GM23338 (cell line): ENCODE measurements around the gene B4GALNT1. TPM values are rescaled to one million over a fixed set of nuclear protein-coding genes. Genes with fewer than 3 reads are reported as not detected.
A peak's percentile ranks its signal among the peaks of the same experiment; 100 is the strongest.

Experiments
- ATAC-seq: fragments of 200-7000 bp; cut with Tn5 transposase; 3 replicates; pipeline ENCODE4 v1.9.1; 2020
- DNase-seq: peaks from one replicate; pipeline ENCODE4 v3.0.0-alpha.2; 2015; ENCODE audit warnings: low spot score
- H2AFZ ChIP-seq: fragments of 200-600 bp; sonication (generic); 2 replicates; pipeline ENCODE4 v1.8.0; 2016; ENCODE audit warnings: antibody characterized with exemption, mild to moderate bottlenecking, moderate library complexity
- H3F3A ChIP-seq: fragments of 200-600 bp; sonication (generic); replicated peaks from 2 replicates; pipeline ENCODE4 v1.8.0; 2017; ENCODE audit warnings: antibody characterized with exemption, mixed run types, low read depth
- H3K27ac ChIP-seq: fragments of 200-600 bp; sonication (generic); 2 replicates; pipeline ENCODE4 v1.6.1; 2016; ENCODE audit warnings: low read depth
- H3K27me3 ChIP-seq: fragments of 200-600 bp; sonication (generic); 2 replicates; pipeline ENCODE4 v1.8.0; 2016; ENCODE audit warnings: mild to moderate bottlenecking, mixed run types, moderate library complexity; ENCODE audit not compliant: insufficient read depth
- H3K36me3 ChIP-seq: fragments of 200-600 bp; sonication (generic); 2 replicates; pipeline ENCODE4 v1.8.0; 2016; ENCODE audit warnings: mild to moderate bottlenecking; ENCODE audit not compliant: insufficient read depth
- H3K4me1 ChIP-seq: fragments of 200-600 bp; sonication (generic); 2 replicates; pipeline ENCODE4 v1.8.0; 2016; ENCODE audit warnings: mild to moderate bottlenecking, moderate library complexity; ENCODE audit not compliant: insufficient read depth
- H3K4me2 ChIP-seq: fragments of 200-600 bp; sonication (generic); 2 replicates; pipeline ENCODE4 v1.7.1; 2017; ENCODE audit warnings: mixed run types
- H3K4me3 ChIP-seq: fragments of 200-600 bp; sonication (generic); 2 replicates; pipeline ENCODE4 v1.6.1; 2016; ENCODE audit warnings: mixed run types
- H3K79me2 ChIP-seq: fragments of 200-600 bp; sonication (generic); replicated peaks from 2 replicates; pipeline ENCODE4 v1.8.0; 2017; ENCODE audit warnings: mild to moderate bottlenecking; ENCODE audit not compliant: insufficient read depth
- H3K9me2 ChIP-seq: fragments of 200-600 bp; sonication (generic); 2 replicates; pipeline ENCODE4 v1.8.0; 2017; ENCODE audit not compliant: insufficient read depth
- H4K20me1 ChIP-seq: fragments of 200-600 bp; sonication (generic); replicated peaks from 2 replicates; pipeline ENCODE4 v1.8.0; 2017; ENCODE audit warnings: mild to moderate bottlenecking; ENCODE audit not compliant: insufficient read depth
- H3K27ac Mint-ChIP-seq: 2 replicates; pipeline ENCODE4 v1.8.0; 2020; ENCODE audit warnings: inconsistent platforms, mild to moderate bottlenecking, moderate library complexity, mixed read lengths
- H3K27me3 Mint-ChIP-seq: 3 replicates; pipeline ENCODE4 v1.8.0; 2022; ENCODE audit warnings: low read depth, mild to moderate bottlenecking, moderate library complexity, mixed read lengths, inconsistent platforms; ENCODE audit not compliant: insufficient read depth, poor library complexity
- H3K36me3 Mint-ChIP-seq: 3 replicates; pipeline ENCODE4 v1.8.0; 2021; ENCODE audit warnings: low read depth, mild to moderate bottlenecking, inconsistent platforms, moderate library complexity, mixed read lengths
- H3K4me1 Mint-ChIP-seq: 3 replicates; pipeline ENCODE4 v1.8.0; 2020; ENCODE audit warnings: mild to moderate bottlenecking, inconsistent platforms, mixed read lengths
- H3K4me3 Mint-ChIP-seq: 3 replicates; pipeline ENCODE4 v1.8.0; 2021; ENCODE audit warnings: moderate library complexity, mild to moderate bottlenecking, inconsistent platforms, mixed read lengths
- H3K9me3 Mint-ChIP-seq: 3 replicates; pipeline ENCODE4 v1.8.0; 2020; ENCODE audit warnings: moderate library complexity, mild to moderate bottlenecking, inconsistent platforms, mixed read lengths
- EZH2 ChIP-seq: fragments of 200-600 bp; sonication (generic); IDR thresholded peaks from one replicate; pipeline ENCODE4 v1.8.0; 2017; ENCODE audit warnings: antibody characterized with exemption, mild to moderate bottlenecking, low read depth; ENCODE audit not compliant: unreplicated experiment
- EZH2phosphoT487 ChIP-seq: fragments of 200-600 bp; sonication (generic); IDR thresholded peaks from one replicate; pipeline ENCODE4 v1.8.1; 2018; ENCODE audit warnings: antibody characterized with exemption; ENCODE audit not compliant: unreplicated experiment
- JUNB ChIP-seq: IDR thresholded peaks from one replicate; pipeline ENCODE4 v1.6.1; 2016; ENCODE audit warnings: antibody characterized with exemption; ENCODE audit not compliant: unreplicated experiment
- POLR2AphosphoS5 ChIP-seq: IDR thresholded peaks from 2 replicates; pipeline ENCODE4 v1.6.1; 2016; ENCODE audit warnings: antibody characterized with exemption, low read depth
- ZNF114 ChIP-seq: fragments of 250-450 bp; sonication (Bioruptor Pico); IDR thresholded peaks from 2 replicates; pipeline ENCODE4 v1.5.0; 2020; ENCODE audit warnings: mild to moderate bottlenecking, moderate library complexity
- ZNF331 ChIP-seq: fragments of 250-450 bp; sonication (Bioruptor Pico); IDR thresholded peaks from 2 replicates; pipeline ENCODE4 v1.5.0; 2020; ENCODE audit warnings: low read depth, mild to moderate bottlenecking, moderate library complexity
- polyA plus RNA-seq: library from polyadenylated mRNA; unstranded; fragments of >200 nt; fragmentation: Nextera tagmentation; extraction: Ambion mirVana; gene quantifications from 2 replicates; pipeline ENCODE4 v1.2.1, GENCODE V29; 2016
- total RNA-seq: library from RNA; depleted of rRNA; stranded (reverse); fragments of >200 nt; shearing (Covaris generic); gene quantifications from 2 replicates; pipeline ENCODE4 v1.2.3, GENCODE V29; 2014
- TF ChIP-seq, protein P1 (sequence below): IDR thresholded peaks from 2 replicates; pipeline ENCODE4 v1.6.1; 2016; ENCODE audit warnings: antibody characterized with exemption
- TF ChIP-seq, protein P2 (sequence below), 2 experiments: fragments of 200-600 bp in 1 of 2; sonication (generic) in 1 of 2; conservative IDR thresholded peaks; 2 replicates each; pipeline versions ENCODE4 v1.5.1 to v1.6.1; 2016 to 2017; ENCODE audit warnings: antibody characterized with exemption in 2 of 2, low read depth in 2 of 2, mild to moderate bottlenecking in 2 of 2, moderate library complexity in 1 of 2

The B4GALNT1 gene
- total and polyA plus RNA-seq, 2 experiments from 2014 or later: 1.3 to 2.4 TPM

DNA sequence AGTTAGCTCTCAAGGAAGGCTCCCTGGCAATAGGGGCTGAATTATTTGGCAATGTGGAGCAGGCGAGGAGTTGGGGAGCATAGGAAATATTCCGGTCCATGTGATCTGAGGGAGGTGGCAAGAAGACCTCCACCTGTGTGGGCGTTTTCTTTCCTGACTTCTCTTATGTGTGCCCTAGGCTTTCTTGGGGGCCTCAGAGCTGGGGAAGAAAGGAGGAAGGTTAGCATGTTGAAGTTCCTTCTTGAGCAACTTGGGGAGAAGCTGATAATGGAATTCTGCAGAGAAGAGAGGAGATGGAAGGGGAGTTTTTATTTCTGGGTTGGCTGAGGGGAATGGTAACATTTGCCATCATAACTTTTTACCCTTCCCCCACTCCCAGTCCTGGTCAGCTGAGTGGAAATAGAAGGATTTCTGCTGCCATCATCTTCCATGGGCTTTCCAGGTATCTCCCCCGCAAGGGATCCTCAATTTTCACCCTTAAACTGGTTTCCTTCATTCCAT, 27.1 kb downstream of the B4GALNT1 start (continued):
- no peak for TF ChIP-seq ZNF331 (CRISPR knock-in tag)
- TF ChIP-seq JUNB: no peak
- TF ChIP-seq EZH2: no peak
- TF ChIP-seq, protein P1, sequence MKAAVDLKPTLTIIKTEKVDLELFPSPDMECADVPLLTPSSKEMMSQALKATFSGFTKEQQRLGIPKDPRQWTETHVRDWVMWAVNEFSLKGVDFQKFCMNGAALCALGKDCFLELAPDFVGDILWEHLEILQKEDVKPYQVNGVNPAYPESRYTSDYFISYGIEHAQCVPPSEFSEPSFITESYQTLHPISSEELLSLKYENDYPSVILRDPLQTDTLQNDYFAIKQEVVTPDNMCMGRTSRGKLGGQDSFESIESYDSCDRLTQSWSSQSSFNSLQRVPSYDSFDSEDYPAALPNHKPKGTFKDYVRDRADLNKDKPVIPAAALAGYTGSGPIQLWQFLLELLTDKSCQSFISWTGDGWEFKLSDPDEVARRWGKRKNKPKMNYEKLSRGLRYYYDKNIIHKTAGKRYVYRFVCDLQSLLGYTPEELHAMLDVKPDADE: no peak
- TF ChIP-seq ZNF114 (CRISPR knock-in tag): no peak
- TF ChIP-seq POLR2AphosphoS5: no peak
- no peak for TF ChIP-seq EZH2phosphoT487

DNA sequence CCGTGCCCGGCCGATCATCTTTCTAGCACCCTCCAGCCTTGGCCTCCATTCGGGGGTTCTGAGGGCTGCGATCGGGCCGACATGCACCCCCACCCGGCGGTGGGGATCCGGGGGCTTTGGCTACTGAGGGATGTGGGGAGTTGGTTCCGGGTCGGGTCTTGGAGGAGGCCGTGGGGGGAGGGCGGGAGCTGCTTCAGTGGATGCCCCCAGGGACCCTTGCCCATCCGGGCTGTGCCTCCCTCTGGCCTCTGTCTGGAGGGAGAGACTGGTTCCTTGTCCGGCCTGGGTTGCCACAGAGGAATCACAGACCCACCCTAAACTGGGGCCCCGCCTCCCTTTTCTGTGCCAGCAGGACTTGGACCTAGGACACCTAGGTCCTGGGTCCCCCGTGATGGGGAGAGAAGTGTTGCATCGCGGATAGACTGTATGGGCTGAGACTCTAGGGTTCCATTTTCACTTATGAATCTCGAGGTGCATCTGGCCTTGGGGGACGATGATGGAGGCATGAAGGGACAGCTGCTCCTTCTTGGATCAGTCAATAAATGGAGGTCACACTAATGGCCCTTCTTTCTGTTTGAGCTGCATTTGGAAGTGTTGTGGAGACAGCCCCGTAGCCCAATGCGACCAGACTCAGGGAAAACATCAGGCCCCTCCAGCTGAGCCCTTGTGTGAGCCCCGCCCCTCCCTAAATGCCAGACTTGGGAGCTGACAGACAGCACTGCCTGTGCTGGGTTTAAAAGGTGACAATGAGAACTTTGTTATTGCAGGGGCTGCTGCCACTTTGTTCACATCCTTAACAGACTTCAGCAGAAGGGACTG, 27.8 kb downstream of the B4GALNT1 start:
- Histone ChIP-seq H3K27me3 (peaks cover 17% of the 10 kb centered on the region), H4K20me1 (no peaks in the 10 kb centered on the region; the same call in 1 of the 2 replicates), H3K9me2 (no peaks in the 10 kb centered on the region), H3K4me1 (peaks cover 31% of the 10 kb centered on the region), H3K79me2 (peaks cover 12% of the 10 kb centered on the region), H3K4me3 (peak overlapping the region; percentile 93), H3K4me2 (peak overlapping the region; percentile 96), H2AFZ (peak overlapping the region; percentile 47), H3K36me3 (peaks cover 12% of the 10 kb centered on the region), H3F3A (peaks cover 9% of the 10 kb centered on the region; the same call in 1 of the 2 replicates), H3K27ac (no peak overlapping the region)
- peaks cover 28% of the 10 kb centered on the region for H3K27me3 Mint-ChIP-seq
- H3K4me1 Mint-ChIP-seq: peaks cover 47% of the 10 kb centered on the region
- H3K4me3 Mint-ChIP-seq: peak overlapping the region; percentile 87
- H3K9me3 Mint-ChIP-seq: no peaks in the 10 kb centered on the region
- peaks cover 38% of the 10 kb centered on the region for H3K36me3 Mint-ChIP-seq
- peak; percentile 12 for ATAC-seq
- peak overlapping the region; percentile 22; the same call in 1 of the 2 replicates for H3K27ac Mint-ChIP-seq
- peak; percentile 41 for DNase-seq
- TF ChIP-seq, protein P1: no peak
- TF ChIP-seq, protein P2, sequence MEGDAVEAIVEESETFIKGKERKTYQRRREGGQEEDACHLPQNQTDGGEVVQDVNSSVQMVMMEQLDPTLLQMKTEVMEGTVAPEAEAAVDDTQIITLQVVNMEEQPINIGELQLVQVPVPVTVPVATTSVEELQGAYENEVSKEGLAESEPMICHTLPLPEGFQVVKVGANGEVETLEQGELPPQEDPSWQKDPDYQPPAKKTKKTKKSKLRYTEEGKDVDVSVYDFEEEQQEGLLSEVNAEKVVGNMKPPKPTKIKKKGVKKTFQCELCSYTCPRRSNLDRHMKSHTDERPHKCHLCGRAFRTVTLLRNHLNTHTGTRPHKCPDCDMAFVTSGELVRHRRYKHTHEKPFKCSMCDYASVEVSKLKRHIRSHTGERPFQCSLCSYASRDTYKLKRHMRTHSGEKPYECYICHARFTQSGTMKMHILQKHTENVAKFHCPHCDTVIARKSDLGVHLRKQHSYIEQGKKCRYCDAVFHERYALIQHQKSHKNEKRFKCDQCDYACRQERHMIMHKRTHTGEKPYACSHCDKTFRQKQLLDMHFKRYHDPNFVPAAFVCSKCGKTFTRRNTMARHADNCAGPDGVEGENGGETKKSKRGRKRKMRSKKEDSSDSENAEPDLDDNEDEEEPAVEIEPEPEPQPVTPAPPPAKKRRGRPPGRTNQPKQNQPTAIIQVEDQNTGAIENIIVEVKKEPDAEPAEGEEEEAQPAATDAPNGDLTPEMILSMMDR (conservative IDR thresholded peaks at IDR 0.05; ENCODE audit: low read depth in 2 of 2): no peak
- TF ChIP-seq POLR2AphosphoS5 (peak; percentile 33; the same call in 1 of the 2 replicates), EZH2phosphoT487 (no peak)
